Activated CD4-positive, alpha-beta memory T cell treated with anti-CD3 and anti-CD28 coated beads for 36 hours (primary cell): ENCODE results near the gene PRDX2. TPM values are rescaled to one million over a fixed set of nuclear protein-coding genes. Genes with fewer than 3 reads are reported as not detected.
A peak's percentile ranks its signal among the peaks of the same experiment; 100 is the strongest.
"Not testable (repeated sequence)": the region's sequence is repeated elsewhere in the genome, so short reads cannot be mapped to it uniquely, and the experiment has no call there.

Experiments used
- CTCF ChIA-PET: fragments of 350-600 bp; sonication (Branson Sonifier 250); formaldehyde crosslinking; loops from one replicate; lab custom pipeline; 2021; ENCODE audit warnings: antibody characterized with exemption, inconsistent platforms; lab: Charles Lee
- POLR2A ChIA-PET: fragments of 350-600 bp; sonication (Branson Sonifier 250); formaldehyde crosslinking; loops from one replicate; lab custom pipeline; 2021; ENCODE audit warnings: antibody characterized with exemption; lab: Charles Lee
- DNase-seq: peaks from one replicate; pipeline ENCODE4 v3.0.0-alpha.2; 2020
- H3K27ac Mint-ChIP-seq: one replicate; pipeline ENCODE4 v1.8.0; 2021; ENCODE audit warnings: mixed read lengths
- H3K27me3 Mint-ChIP-seq: one replicate; pipeline ENCODE4 v1.8.0; 2021; ENCODE audit warnings: mixed read lengths
- H3K36me3 Mint-ChIP-seq: one replicate; pipeline ENCODE4 v1.8.0; 2021; ENCODE audit warnings: mixed read lengths
- H3K4me1 Mint-ChIP-seq: one replicate; pipeline ENCODE4 v1.8.0; 2021; ENCODE audit warnings: low read depth, mixed read lengths
- H3K4me3 Mint-ChIP-seq: one replicate; pipeline ENCODE4 v1.8.0; 2021; ENCODE audit warnings: mild to moderate bottlenecking, mixed read lengths
- H3K9me3 Mint-ChIP-seq: one replicate; pipeline ENCODE4 v1.8.0; 2021; ENCODE audit warnings: mixed read lengths
- intact Hi-C: fragments of 100-400 bp; cut with micrococcal nuclease; formaldehyde crosslinking; loops from one replicate; pipeline ENCODE4 v1.15.1; 2023
- total RNA-seq, 2 experiments: library from RNA; stranded (reverse); gene quantifications; one replicate each; pipeline ENCODE4 v1.2.3, GENCODE V29; 2021

The PRDX2 gene
- total RNA-seq, 2 experiments from 2014 or later = 253 to 258 TPM

DNA sequence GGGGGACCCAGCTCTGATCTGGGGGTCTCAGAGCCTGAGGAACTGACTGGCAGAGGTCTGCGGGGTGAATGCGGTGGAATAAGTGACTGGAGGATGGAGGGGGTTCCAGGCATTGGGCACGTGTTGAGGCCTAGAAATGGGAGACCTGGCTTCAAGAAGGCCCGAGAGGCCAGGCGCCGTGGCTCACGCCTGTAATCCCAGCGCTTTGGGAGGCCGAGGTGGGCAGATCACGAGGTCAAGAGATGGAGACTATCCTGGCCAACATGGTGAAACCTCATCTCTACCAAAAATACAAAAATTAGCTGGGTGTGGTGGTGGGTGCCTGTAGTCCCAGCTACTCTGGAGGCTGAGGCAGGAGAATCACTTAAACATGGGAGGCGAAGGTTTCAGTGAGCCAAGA lies 16.2 kb upstream of the PRDX2 start:
- H3K4me1 Mint-ChIP-seq = not testable (repeated sequence)

DNA sequence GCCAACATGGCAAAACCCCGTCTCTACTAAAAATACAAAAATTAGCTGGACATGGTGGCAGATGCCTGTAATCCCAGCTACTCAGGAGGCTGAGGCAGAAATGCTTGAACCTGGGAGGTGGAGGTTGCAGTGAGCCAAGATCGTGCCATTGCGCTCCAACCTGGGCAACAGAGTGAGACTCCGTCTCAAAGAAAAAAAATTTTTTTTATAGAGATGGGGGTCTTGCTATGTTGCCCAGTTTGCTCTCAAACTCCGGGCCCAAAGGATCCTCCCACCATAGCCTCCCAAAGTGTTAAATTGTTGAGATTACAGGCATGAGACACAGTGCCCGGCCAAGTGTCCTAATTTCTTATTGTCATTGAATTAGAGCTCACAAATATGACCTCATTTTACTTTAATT lies 15.6 kb upstream of the PRDX2 start:
- intact Hi-C loops, POLR2A ChIA-PET, H3K9me3 Mint-ChIP-seq, H3K27ac Mint-ChIP-seq, H3K4me3 Mint-ChIP-seq, H3K27me3 Mint-ChIP-seq, H3K4me1 Mint-ChIP-seq, DNase-seq: not testable (repeated sequence)
- peaks cover 16% of the 10 kb centered on the region for H3K36me3 Mint-ChIP-seq
- CTCF ChIA-PET = interaction anchor here (3.1 kb wide), 1 partner anchor 30 kb away, joined by 14 read pairs; no protein-coding TSS in a partner anchor

More for the DNA sequence above, 16.2 kb upstream of the PRDX2 start:
- POLR2A ChIA-PET, H3K27ac Mint-ChIP-seq, DNase-seq, intact Hi-C loops, H3K27me3 Mint-ChIP-seq, H3K9me3 Mint-ChIP-seq, H3K4me3 Mint-ChIP-seq: not testable (repeated sequence)
- peaks cover 15% of the 10 kb centered on the region for H3K36me3 Mint-ChIP-seq
- CTCF ChIA-PET = interaction anchor here (3.1 kb wide), 1 partner anchor 30 kb away, joined by 14 read pairs; no protein-coding TSS in a partner anchor

DNA sequence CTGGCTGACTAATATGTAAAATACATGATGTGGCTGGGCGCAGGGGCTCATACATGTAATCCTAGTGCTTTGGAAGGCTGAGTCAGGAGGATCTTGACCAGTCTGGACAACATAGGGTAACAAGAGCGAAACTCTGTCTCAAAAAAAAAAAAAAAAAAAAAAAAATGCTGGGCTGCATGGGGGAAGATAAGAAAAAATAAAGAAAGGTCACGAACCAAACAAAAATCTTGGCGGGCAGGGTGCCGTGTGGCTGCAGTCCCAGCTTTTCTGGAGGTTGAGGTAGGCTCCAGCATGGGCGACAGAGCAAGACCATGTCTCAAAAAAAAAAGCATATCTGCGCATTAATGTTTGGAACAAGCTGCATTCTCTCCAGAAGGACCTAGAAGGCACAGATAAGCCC lies 13.5 kb upstream of the PRDX2 start:
- POLR2A ChIA-PET = no interaction called here
- H3K27ac Mint-ChIP-seq = no peak overlapping the region
- CTCF ChIA-PET = interaction anchor here (0.6 to 1.1 kb wide), 4 partner anchors 24 to 118 kb away, joined by 3 to 6 read pairs (median 4); no protein-coding TSS in a partner anchor

DNA sequence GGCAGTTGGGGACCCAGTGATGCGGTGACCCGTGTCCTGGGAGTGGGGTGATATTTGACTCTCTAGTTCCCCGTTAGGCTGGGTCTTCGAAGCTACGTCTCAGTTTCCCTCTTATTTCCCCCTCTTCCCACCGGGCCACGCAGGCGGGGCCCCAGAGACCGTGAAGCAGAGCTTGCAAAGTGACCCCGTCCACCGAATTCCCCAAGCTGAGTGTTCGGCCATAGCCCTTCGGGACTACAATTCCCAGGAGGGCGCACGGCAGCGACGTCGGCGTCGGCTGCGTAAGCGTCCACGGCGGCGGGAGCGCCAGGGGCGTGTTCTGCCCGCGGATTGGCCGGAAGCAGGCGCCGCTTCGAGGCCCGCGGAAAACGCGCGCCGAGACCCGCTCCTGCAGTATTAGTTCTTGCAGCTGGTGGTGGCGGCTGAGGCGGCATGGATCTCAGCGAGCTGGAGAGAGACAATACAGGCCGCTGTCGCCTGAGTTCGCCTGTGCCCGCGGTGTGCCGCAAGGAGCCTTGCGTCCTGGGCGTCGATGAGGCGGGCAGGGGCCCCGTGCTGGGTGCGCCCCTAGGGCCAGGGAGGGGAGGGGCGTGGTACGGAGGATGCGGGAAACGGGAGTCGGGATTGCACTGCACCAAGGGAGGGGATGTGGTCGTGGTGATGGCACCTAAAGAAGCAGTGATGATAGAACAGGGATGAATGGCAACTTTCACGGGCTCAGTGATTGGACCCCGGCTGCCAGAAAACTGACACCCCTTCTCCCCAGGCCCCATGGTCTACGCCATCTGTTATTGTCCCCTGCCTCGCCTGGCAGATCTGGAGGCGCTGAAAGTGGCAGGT lies 4.9 kb upstream of the PRDX2 start, which contains the start of gene RNASEH2A:
Gene RNASEH2A, plus strand, starts transcription at position 343 of the 840 bp plus-strand sequence. Its CDS starts 90 bp downstream, at position 433.
- DNase-seq = peak; percentile 93
- intact Hi-C loops = no loop called here
- Mint-ChIP-seq H3K27me3 (no peaks in the 10 kb centered on the region), H3K27ac (peak within 1 kb of the TSS; percentile 83), H3K4me3 (peak within 1 kb of the TSS; percentile 92), H3K9me3 (no peaks in the 10 kb centered on the region), H3K36me3 (peaks cover 17% of the 10 kb centered on the region), H3K4me1 (peaks cover 20% of the 10 kb centered on the region)
- POLR2A ChIA-PET = interaction anchor here (0.6 to 1.6 kb wide), 6 partner anchors 9 to 107 kb away, joined by 3 to 5 read pairs (median 3); partner anchors contain the start of gene JUNB
- CTCF ChIA-PET = interaction anchor here (0.7 to 18.0 kb wide), 10 partner anchors 9 to 79 kb away, joined by 3 to 636 read pairs (median 6); partner anchors contain the start of gene TRIR

More for the DNA sequence above, 13.5 kb upstream of the PRDX2 start:
- no peaks in the 10 kb centered on the region for H3K4me1 Mint-ChIP-seq
- H3K4me3 Mint-ChIP-seq = no peak overlapping the region
- peaks cover 14% of the 10 kb centered on the region for H3K36me3 Mint-ChIP-seq
- intact Hi-C loops = no loop called here
- no peaks in the 10 kb centered on the region for H3K27me3 Mint-ChIP-seq
- no peak for DNase-seq
- no peaks in the 10 kb centered on the region for H3K9me3 Mint-ChIP-seq

DNA sequence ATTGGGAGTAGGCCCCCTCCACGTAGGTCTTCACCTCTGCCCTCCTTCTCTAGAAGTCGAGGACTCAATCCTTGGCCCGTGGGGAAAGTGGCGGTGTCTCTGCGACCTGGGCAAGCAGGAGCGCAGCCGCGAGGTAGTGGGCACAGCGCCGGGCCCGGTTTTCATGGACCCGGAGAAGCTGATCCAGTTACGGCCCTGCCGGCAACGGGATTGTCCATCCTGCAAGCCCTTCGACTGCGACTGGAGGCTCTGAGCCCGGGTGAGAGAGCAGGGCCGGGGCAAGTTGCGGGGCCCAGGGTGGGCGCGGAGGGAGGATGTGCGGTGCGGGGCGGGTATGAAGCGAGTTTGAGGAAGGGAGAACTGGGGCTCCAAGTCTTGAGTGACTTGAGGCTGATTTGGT lies 2.5 kb upstream of the PRDX2 start:
- H3K27ac Mint-ChIP-seq = no peak overlapping the region
- DNase-seq = no peak
- ChIA-PET CTCF (interaction anchor here (18.0 kb wide), 1 partner anchor 40 kb away, joined by 636 read pairs; no protein-coding TSS in a partner anchor), POLR2A (no interaction called here)
- H3K4me1 Mint-ChIP-seq = peaks cover 31% of the 10 kb centered on the region
- H3K9me3 Mint-ChIP-seq = no peaks in the 10 kb centered on the region
- peaks cover 22% of the 10 kb centered on the region for H3K36me3 Mint-ChIP-seq
- no peak overlapping the region for H3K4me3 Mint-ChIP-seq
- H3K27me3 Mint-ChIP-seq = no peaks in the 10 kb centered on the region
- intact Hi-C loops = loop anchor here (5.0 kb wide), 1 partner anchor 33 kb away; the partner anchor contains the start of gene MAST1

DNA sequence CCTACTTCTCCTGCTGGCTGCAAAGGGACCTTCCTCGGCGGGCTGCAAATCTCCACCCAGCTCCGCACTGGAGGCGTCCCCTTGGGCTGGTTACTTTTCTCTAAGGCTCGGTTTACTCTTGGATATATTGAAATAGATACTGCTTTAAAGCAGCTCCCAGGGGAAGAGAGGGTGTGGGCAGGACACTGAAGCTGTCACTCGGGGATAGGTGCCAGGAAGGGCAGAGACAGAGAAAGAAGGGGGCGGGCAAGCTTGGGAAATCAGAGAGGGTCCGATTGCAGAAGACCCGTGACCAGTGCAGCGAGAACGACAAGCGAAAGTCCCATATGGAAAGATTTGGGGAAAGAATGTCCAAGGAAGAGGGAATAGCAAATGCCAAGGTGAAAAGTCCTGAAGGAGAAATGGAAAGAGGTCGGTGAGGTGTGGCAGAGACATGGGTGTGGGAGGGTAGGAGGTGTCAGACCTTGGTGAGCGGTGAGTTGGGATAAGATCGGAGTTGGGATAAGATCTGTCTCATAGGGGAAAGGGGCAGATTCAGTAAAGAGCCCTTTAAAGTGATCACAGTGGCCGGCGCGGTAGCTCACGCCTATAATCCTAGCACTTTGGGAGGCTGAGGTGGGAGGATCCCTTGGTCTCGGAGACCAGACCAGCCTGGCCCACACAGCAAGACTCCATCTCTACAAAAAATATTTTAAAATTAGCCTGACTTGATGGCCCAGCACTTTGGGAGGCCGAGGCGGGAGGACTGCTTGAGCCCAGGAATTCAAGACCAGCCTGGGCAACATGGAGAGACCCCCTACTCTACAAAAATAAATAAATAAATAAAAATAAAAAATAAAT lies 887 bp upstream of the PRDX2 start:
- Mint-ChIP-seq H3K36me3 (peaks cover 15% of the 10 kb centered on the region), H3K4me1 (peaks cover 28% of the 10 kb centered on the region), H3K4me3 (peak overlapping the region; percentile 88), H3K27me3 (no peaks in the 10 kb centered on the region), H3K9me3 (no peaks in the 10 kb centered on the region), H3K27ac (no peak overlapping the region)
- DNase-seq = no peak
- intact Hi-C loops = loop anchor here (5.0 kb wide), 1 partner anchor 35 kb away; the partner anchor contains the start of gene MAST1
- ChIA-PET CTCF (interaction anchor here (0.9 to 18.0 kb wide), 6 partner anchors 22 to 69 kb away, joined by 3 to 636 read pairs (median 8); partner anchors contain the start of gene HOOK2), POLR2A (interaction anchor here (1.1 to 1.7 kb wide), 3 partner anchors 9 to 37 kb away, joined by 3 to 5 read pairs (median 4); partner anchors contain the start of gene JUNB)

DNA sequence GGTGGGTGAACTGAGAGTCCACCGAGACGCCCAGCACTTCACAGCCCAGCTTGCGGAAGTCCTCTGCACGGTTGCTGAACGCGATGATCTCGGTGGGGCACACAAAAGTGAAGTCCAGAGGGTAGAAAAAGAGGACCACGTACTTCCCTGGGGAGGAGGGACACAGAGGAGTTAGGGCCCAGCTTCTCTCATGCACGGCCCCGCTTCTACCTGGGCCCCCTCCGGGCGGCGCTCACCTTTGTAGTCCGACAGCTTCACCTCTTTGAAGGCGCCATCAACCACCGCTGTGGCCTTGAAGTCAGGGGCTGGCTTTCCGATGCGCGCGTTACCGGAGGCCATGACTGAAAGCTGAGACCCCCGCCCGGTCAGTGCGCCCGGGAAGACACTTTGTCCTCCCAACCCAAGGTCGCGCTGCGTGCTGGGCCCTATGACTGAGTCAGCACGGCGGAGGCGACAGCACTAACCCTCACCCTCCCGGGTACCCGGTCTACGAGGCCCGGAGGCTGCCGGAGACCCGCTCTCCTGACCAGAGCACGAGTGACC lies 606 bp downstream of the PRDX2 start:
- ChIA-PET CTCF (interaction anchor here (1.2 to 18.0 kb wide), 4 partner anchors 9 to 47 kb away, joined by 5 to 636 read pairs (median 192); partner anchors contain the start of genes HOOK2 and JUNB), POLR2A (interaction anchor here (1.1 to 3.1 kb wide), 2 partner anchors 9 to 23 kb away, joined by 3 to 10 read pairs; partner anchors contain the start of gene JUNB)
- H3K9me3 Mint-ChIP-seq = no peaks in the 10 kb centered on the region
- H3K4me3 Mint-ChIP-seq = peak overlapping the region; percentile 88
- peaks cover 12% of the 10 kb centered on the region for H3K36me3 Mint-ChIP-seq
- DNase-seq = peak; percentile 49
- intact Hi-C loops = loop anchor here (5.0 kb wide), 1 partner anchor 36 kb away; the partner anchor contains the start of gene MAST1
- H3K27me3 Mint-ChIP-seq = no peaks in the 10 kb centered on the region
- H3K27ac Mint-ChIP-seq = peak overlapping the region; percentile 79
- peaks cover 26% of the 10 kb centered on the region for H3K4me1 Mint-ChIP-seq

DNA sequence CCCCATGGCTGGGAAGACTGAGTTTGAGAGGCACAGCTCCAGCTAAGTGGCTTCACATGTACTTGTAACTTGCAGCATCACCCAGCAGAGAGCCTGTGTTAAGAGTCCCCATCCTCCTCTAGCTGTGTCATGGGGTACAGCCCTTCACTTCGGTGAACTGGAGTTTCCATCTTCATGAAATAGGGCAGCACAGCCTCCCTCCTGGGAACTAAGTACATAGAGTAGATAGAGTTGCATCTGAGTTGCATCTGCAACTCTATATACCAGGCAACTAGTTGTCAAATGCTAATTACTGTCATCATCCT lies 1.2 kb downstream of the PRDX2 start:
- peaks cover 30% of the 10 kb centered on the region for H3K4me1 Mint-ChIP-seq

DNA sequence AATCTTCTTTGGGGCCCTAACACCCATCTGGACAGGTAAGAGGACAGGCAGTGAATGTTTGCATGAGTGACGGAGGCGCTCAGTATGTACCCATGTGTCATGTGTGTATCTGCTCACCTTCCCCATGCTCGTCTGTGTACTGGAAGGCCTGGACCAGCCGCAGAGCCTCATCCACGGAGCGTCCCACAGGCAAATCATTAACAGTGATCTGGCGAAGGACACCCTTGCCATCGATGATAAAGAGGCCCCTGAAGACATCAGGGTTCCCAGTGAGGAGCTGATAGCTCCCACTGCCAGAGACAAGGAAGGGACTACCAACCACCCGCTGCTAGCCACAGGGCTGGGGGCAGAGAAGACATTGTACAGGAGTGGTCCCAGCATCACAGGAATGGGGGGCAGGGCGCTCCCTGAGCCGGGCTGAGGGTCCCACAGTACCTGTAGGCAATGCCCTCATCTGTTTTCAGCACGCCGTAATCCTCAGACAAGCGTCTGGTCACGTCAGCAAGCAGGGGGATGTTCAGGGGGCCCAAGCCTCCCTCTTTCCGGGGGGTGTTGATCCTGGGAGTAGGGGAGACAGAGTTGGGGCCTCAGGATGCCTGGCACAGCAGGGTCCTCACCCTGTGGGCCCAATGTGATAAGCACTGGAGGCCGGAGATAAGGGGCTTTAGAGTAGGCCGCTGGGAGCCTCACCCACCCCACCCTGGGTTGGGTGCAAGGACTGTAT lies 1.7 kb downstream of the PRDX2 start:
- H3K4me3 Mint-ChIP-seq = peak overlapping the region; percentile 20
- no peaks in the 10 kb centered on the region for H3K9me3 Mint-ChIP-seq
- intact Hi-C loops = loop anchor here (5.0 kb wide), 1 partner anchor 37 kb away; the partner anchor contains the start of gene MAST1
- CTCF ChIA-PET = interaction anchor here (1.2 to 18.0 kb wide), 4 partner anchors 8 to 48 kb away, joined by 5 to 636 read pairs (median 192); partner anchors contain the start of genes HOOK2 and JUNB
- H3K36me3 Mint-ChIP-seq = peaks cover 12% of the 10 kb centered on the region
- no peak overlapping the region for H3K27ac Mint-ChIP-seq
- H3K4me1 Mint-ChIP-seq = peaks cover 34% of the 10 kb centered on the region
- no peaks in the 10 kb centered on the region for H3K27me3 Mint-ChIP-seq
- POLR2A ChIA-PET = interaction anchor here (0.9 to 3.1 kb wide), 2 partner anchors 22 to 29 kb away, joined by 3 to 10 read pairs; no protein-coding TSS in a partner anchor
- DNase-seq = no peak

More for the DNA sequence above, 1.2 kb downstream of the PRDX2 start:
- Mint-ChIP-seq H3K4me3 (peak overlapping the region; percentile 88), H3K27me3 (no peaks in the 10 kb centered on the region), H3K9me3 (no peaks in the 10 kb centered on the region), H3K36me3 (peaks cover 12% of the 10 kb centered on the region), H3K27ac (no peak overlapping the region)
- ChIA-PET CTCF (interaction anchor here (1.2 to 18.0 kb wide), 4 partner anchors 8 to 47 kb away, joined by 5 to 636 read pairs (median 192); partner anchors contain the start of genes HOOK2 and JUNB), POLR2A (interaction anchor here (1.1 to 3.1 kb wide), 2 partner anchors 9 to 22 kb away, joined by 3 to 10 read pairs; partner anchors contain the start of gene JUNB)
- no peak for DNase-seq
- intact Hi-C loops = loop anchor here (5.0 kb wide), 1 partner anchor 37 kb away; the partner anchor contains the start of gene MAST1

DNA sequence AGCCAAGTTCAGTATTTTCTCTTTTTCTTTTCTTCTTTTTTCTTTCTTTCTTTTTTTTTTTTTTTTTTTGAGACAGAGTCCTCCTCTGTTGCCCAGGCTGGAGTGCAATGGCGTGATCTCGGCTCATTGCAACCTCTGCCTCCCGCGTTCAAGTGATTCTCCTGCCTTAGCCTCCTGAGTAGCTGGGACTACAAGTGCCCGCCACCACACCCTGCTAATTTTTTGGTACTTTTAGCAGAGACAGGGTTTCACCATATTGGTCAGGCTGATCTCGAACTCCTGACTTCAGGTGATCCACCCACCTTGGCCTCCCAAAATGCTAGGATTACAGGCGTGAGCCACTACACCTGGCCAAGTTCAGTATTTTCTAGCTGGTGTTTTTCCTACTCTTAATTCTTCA lies 4.0 kb downstream of the PRDX2 start:
- peaks cover 27% of the 10 kb centered on the region for H3K36me3 Mint-ChIP-seq
- H3K27ac Mint-ChIP-seq, DNase-seq, H3K9me3 Mint-ChIP-seq, intact Hi-C loops, H3K4me3 Mint-ChIP-seq, H3K27me3 Mint-ChIP-seq: not testable (repeated sequence)
- ChIA-PET CTCF (interaction anchor here (1.6 to 18.0 kb wide), 8 partner anchors 9 to 76 kb away, joined by 4 to 636 read pairs (median 19); partner anchors contain the start of genes HOOK2, RNASEH2A and TNPO2), POLR2A (interaction anchor here (1.1 to 1.7 kb wide), 2 partner anchors 9 to 15 kb away, joined by 3 read pairs; partner anchors contain the start of gene RNASEH2A)
- peaks cover 41% of the 10 kb centered on the region for H3K4me1 Mint-ChIP-seq
